ENCODE measurements around the gene THSD7B. TPM values are rescaled to one million over a fixed set of nuclear protein-coding genes. Genes with fewer than 3 reads are reported as not detected.
"Not testable (repeated sequence)": the region's sequence is repeated elsewhere in the genome, so short reads cannot be mapped to it uniquely, and the experiment has no call there.

The THSD7B gene
- total and polyA plus RNA-seq, 3 donors from 2014 or later, result 0.87 to 2.1 (median 1.1) TPM

GRCh38 chr2:137091704-137092103, 326.4 kb downstream of the THSD7B start:
- no peaks in the 10 kb centered on the region for H3K36me3 ChIP-seq (ENCODE audit: low read depth, missing control alignments)
- intact Hi-C loops (cut with DNase I; ENCODE audit: low total_unique reads), result no loop called here
- H3K4me1 ChIP-seq, result no peaks in the 10 kb centered on the region
- WGBS, 2 donors, result 85 to 86% methylated on average over 3 of the region's 3 CpGs
- H3K27ac ChIP-seq, result no peak overlapping the region
- H3K9me3 ChIP-seq, result no peaks in the 10 kb centered on the region
- no peak overlapping the region for H3K4me3 ChIP-seq
- TF ChIP-seq CTCF (IDR thresholded peaks at IDR 0.05), result no peak
- no peak for TF ChIP-seq POLR2A (IDR thresholded peaks at IDR 0.05)
- DNase-seq, result no peak
- no peaks in the 10 kb centered on the region for H3K27me3 ChIP-seq

- Histone ChIP-seq H3K4me1 (no peaks in the 10 kb centered on the region), H3K4me3 (no peak overlapping the region), H3K27me3 (no peaks in the 10 kb centered on the region), H3K36me3 (ENCODE audit: low read depth, missing control alignments) (no peaks in the 10 kb centered on the region), H3K9me3 (no peaks in the 10 kb centered on the region), H3K27ac (no peak overlapping the region)
- no peak for TF ChIP-seq CTCF (IDR thresholded peaks at IDR 0.05)
- WGBS, 2 donors, result 88 to 95% methylated on average over 4 of the region's 4 CpGs
- intact Hi-C loops (cut with DNase I; ENCODE audit: low total_unique reads), result no loop called here
- no peak for DNase-seq
Observed at GRCh38 chr2:137093116-137093515, 327.8 kb downstream of the THSD7B start.

- intact Hi-C loops (cut with DNase I; ENCODE audit: low total_unique reads), result no loop called here
- no peak for DNase-seq
- H3K9me3 ChIP-seq, result no peaks in the 10 kb centered on the region
- TF ChIP-seq POLR2A (IDR thresholded peaks at IDR 0.05) (no peak), CTCF (IDR thresholded peaks at IDR 0.05) (no peak)
- no peaks in the 10 kb centered on the region for H3K4me1 ChIP-seq
- H3K27ac ChIP-seq, result no peak overlapping the region
- H3K36me3 ChIP-seq (ENCODE audit: low read depth, missing control alignments), result no peaks in the 10 kb centered on the region
- H3K4me3 ChIP-seq, result no peak overlapping the region
- no peaks in the 10 kb centered on the region for H3K27me3 ChIP-seq
Observed at GRCh38 chr2:137096187-137096586, 330.8 kb downstream of the THSD7B start.

GRCh38 chr2:137096693-137097092, 331.3 kb downstream of the THSD7B start:
- H3K4me3 ChIP-seq, result no peak overlapping the region
- no peaks in the 10 kb centered on the region for H3K36me3 ChIP-seq (ENCODE audit: low read depth, missing control alignments)
- no peaks in the 10 kb centered on the region for H3K9me3 ChIP-seq
- TF ChIP-seq CTCF (IDR thresholded peaks at IDR 0.05) (no peak), POLR2A (IDR thresholded peaks at IDR 0.05) (no peak)
- no peaks in the 10 kb centered on the region for H3K27me3 ChIP-seq
- no peaks in the 10 kb centered on the region for H3K4me1 ChIP-seq
- no peak overlapping the region for H3K27ac ChIP-seq
- WGBS, 2 donors, result 85 to 97% methylated on average over 1 of the region's 1 CpG
- no peak for DNase-seq
- intact Hi-C loops (cut with DNase I; ENCODE audit: low total_unique reads), result no loop called here

- H3K27ac ChIP-seq; H3K36me3 ChIP-seq (ENCODE audit: low read depth, missing control alignments); H3K27me3 ChIP-seq; H3K4me1 ChIP-seq; intact Hi-C loops (cut with DNase I; ENCODE audit: low total_unique reads); DNase-seq; H3K9me3 ChIP-seq; H3K4me3 ChIP-seq: not testable (repeated sequence)
- 89 to 96% methylated on average over 3 of the region's 3 CpGs for WGBS, 2 donors
Observed at GRCh38 chr2:137101814-137102213, 336.5 kb downstream of the THSD7B start.
